Neural cell (in vitro differentiated cells): ENCODE data around the gene LDB2. TPM values are rescaled to one million over a fixed set of nuclear protein-coding genes. Genes with fewer than 3 reads are reported as not detected.

ENCODE experiments used
- H2AFZ ChIP-seq: fragments of 200-600, 300-800 bp; sonication (generic), shearing (Covaris generic); 2 replicates; pipeline ENCODE4 v1.6.0; 2014; ENCODE audit warnings: low read depth, mild to moderate bottlenecking, antibody characterized with exemption, low read length, moderate library complexity
- H3F3A ChIP-seq: fragments of 200-600 bp; shearing (Covaris generic); 2 replicates; pipeline ENCODE4 v1.6.1; 2016; ENCODE audit warnings: mild to moderate bottlenecking, moderate library complexity, mixed read lengths, antibody characterized with exemption, low read length; ENCODE audit not compliant: insufficient read depth, poor library complexity, severe bottlenecking
- H3K27ac ChIP-seq: fragments of 200-600, 300-800 bp; sonication (generic), shearing (Covaris generic); 2 replicates; pipeline ENCODE4 v1.5.1; 2014; ENCODE audit warnings: mild to moderate bottlenecking, low read length, moderate library complexity
- H3K27me3 ChIP-seq: fragments of 300-800, 200-600 bp; sonication (generic), shearing (Covaris generic); 2 replicates; pipeline ENCODE4 v1.6.0; 2014; ENCODE audit warnings: mild to moderate bottlenecking, low read depth, low read length, moderate library complexity; ENCODE audit not compliant: insufficient read depth
- H3K36me3 ChIP-seq: fragments of 300-800, 200-600 bp; sonication (generic), shearing (Covaris generic); 2 replicates; pipeline ENCODE4 v1.5.1; 2014; ENCODE audit warnings: mild to moderate bottlenecking, antibody characterized with exemption, low read length, moderate library complexity; ENCODE audit not compliant: insufficient read depth
- H3K4me2 ChIP-seq: fragments of 300-800, 200-600 bp; sonication (generic), shearing (Covaris generic); 2 replicates; pipeline ENCODE4 v1.6.0; 2014; ENCODE audit warnings: mild to moderate bottlenecking, low read length
- H3K4me3 ChIP-seq: fragments of 300-800, 200-600 bp; sonication (generic), shearing (Covaris generic); 2 replicates; pipeline ENCODE4 v1.5.1; 2014; ENCODE audit warnings: mild to moderate bottlenecking, low read length, moderate library complexity
- H3K79me2 ChIP-seq: fragments of 200-600 bp; shearing (Covaris generic); replicated peaks from 2 replicates; pipeline ENCODE4 v1.6.0; 2014; ENCODE audit warnings: mild to moderate bottlenecking, low read length, moderate library complexity; ENCODE audit not compliant: insufficient read depth
- H3K9ac ChIP-seq: fragments of 300-800, 200-600 bp; sonication (generic), shearing (Covaris generic); 2 replicates; pipeline ENCODE4 v1.6.1; 2016; ENCODE audit warnings: mild to moderate bottlenecking, low read length, mixed read lengths
- H3K9me2 ChIP-seq: fragments of 200-600 bp; shearing (Covaris generic); 2 replicates; pipeline ENCODE4 v1.6.1; 2016; ENCODE audit warnings: mild to moderate bottlenecking, low read length, mixed read lengths; ENCODE audit not compliant: insufficient read depth
- H3K9me3 ChIP-seq: fragments of 200-600, 300-800 bp; sonication (generic), shearing (Covaris generic); 2 replicates; pipeline ENCODE4 v1.6.1; 2016; ENCODE audit warnings: mild to moderate bottlenecking, mixed run types, low read length, moderate library complexity, mixed read lengths
- H4K20me1 ChIP-seq: fragments of 200-600 bp; shearing (Covaris generic); 2 replicates; pipeline ENCODE4 v1.6.1; 2016; ENCODE audit warnings: mild to moderate bottlenecking, mixed run types; ENCODE audit not compliant: insufficient read depth
- EP300 ChIP-seq: fragments of 450-650 bp; conservative IDR thresholded peaks from 2 replicates; pipeline ENCODE4 v1.6.1; 2014; ENCODE audit warnings: antibody characterized with exemption, mild to moderate bottlenecking, moderate library complexity; ENCODE audit not compliant: poor library complexity, severe bottlenecking
- EZH2 ChIP-seq: fragments of 200-600, 300-800 bp; shearing (Covaris generic), sonication (generic); IDR thresholded peaks from 2 replicates; pipeline ENCODE4 v1.6.1; 2014; ENCODE audit warnings: antibody characterized with exemption, low read length, borderline replicate concordance, mild to moderate bottlenecking; ENCODE audit not compliant: insufficient read depth, poor library complexity, severe bottlenecking
- MXI1 ChIP-seq: fragments of 450-650 bp; conservative IDR thresholded peaks from 2 replicates; pipeline ENCODE4 v1.6.1; 2014; ENCODE audit warnings: antibody characterized with exemption, mild to moderate bottlenecking; ENCODE audit not compliant: poor library complexity, severe bottlenecking
- POLR2AphosphoS5 ChIP-seq: IDR thresholded peaks from 2 replicates; pipeline ENCODE4 v1.6.1; 2012
- RAD21 ChIP-seq: fragments of 450-650 bp; conservative IDR thresholded peaks from 2 replicates; pipeline ENCODE4 v1.6.1; 2014; ENCODE audit warnings: antibody characterized with exemption, mild to moderate bottlenecking, moderate library complexity
- SMC3 ChIP-seq: fragments of 450-650 bp; conservative IDR thresholded peaks from 2 replicates; pipeline ENCODE4 v1.6.1; 2014; ENCODE audit warnings: antibody characterized with exemption, mild to moderate bottlenecking, moderate library complexity; ENCODE audit not compliant: poor library complexity
- TAF1 ChIP-seq: IDR thresholded peaks from 2 replicates; pipeline ENCODE4 v1.6.1; 2012; ENCODE audit warnings: low read depth
- polyA plus RNA-seq: library from polyadenylated mRNA; depleted of rRNA; stranded (reverse); fragments of >200 nt; gene quantifications from 2 replicates; pipeline ENCODE4 v1.2.3, GENCODE V29; 2014
- TF ChIP-seq, protein P1 (sequence below): fragments of 450-650 bp; IDR thresholded peaks from 2 replicates; pipeline ENCODE4 v1.5.1; 2014; ENCODE audit warnings: antibody characterized with exemption, mild to moderate bottlenecking, moderate library complexity; ENCODE audit not compliant: poor library complexity, severe bottlenecking
- TF ChIP-seq, protein P2 (sequence below): IDR thresholded peaks from 2 replicates; pipeline ENCODE4 v1.6.1; 2012; ENCODE audit warnings: borderline replicate concordance

The LDB2 gene
- polyA plus RNA-seq, 1 donor from 2014 or later, result 58.9 TPM

- H3K9me2 ChIP-seq, result no peaks in the 10 kb centered on the region
- no peaks in the 10 kb centered on the region for H3K36me3 ChIP-seq
- no peak overlapping the region for H3K9ac ChIP-seq
- no peak for TF ChIP-seq POLR2AphosphoS5
- no peak overlapping the region for H3K4me3 ChIP-seq
- H3K79me2 ChIP-seq, result no peaks in the 10 kb centered on the region
- no peak overlapping the region for H2AFZ ChIP-seq
- H3K9me3 ChIP-seq, result no peaks in the 10 kb centered on the region
- no peaks in the 10 kb centered on the region for H3K27me3 ChIP-seq
- H3K4me2 ChIP-seq, result no peak overlapping the region
- H3K27ac ChIP-seq, result no peak overlapping the region
- no peaks in the 10 kb centered on the region for H4K20me1 ChIP-seq
- no peaks in the 10 kb centered on the region for H3F3A ChIP-seq
Measured at GRCh38 chr4:16606691-16607090, 291.8 kb downstream of the LDB2 start.

DNA sequence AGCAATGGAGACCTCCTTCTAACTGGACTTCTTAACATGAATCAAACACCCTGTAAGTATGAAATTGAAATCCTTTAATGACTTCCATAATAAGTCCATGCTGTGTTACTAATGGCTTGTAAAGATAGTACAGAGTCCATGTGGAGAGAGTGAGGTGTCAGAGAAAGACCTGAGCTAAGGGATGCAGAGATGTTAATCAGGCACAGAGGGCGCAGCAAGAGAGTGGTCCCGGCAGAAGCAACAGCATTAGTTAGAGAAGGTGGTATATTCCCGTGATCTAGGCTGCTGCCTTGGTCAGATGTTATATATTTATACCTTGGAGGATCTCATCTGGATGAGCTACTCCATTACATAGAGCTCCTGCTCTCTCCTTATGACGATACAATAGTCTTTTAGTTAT, 295.3 kb downstream of the LDB2 start:
- no peaks in the 10 kb centered on the region for H4K20me1 ChIP-seq
- H2AFZ ChIP-seq, result no peak overlapping the region
- no peak for TF ChIP-seq TAF1
- no peak for TF ChIP-seq MXI1
- TF ChIP-seq EP300, result no peak
- TF ChIP-seq EZH2, result no peak
- TF ChIP-seq, protein P1, sequence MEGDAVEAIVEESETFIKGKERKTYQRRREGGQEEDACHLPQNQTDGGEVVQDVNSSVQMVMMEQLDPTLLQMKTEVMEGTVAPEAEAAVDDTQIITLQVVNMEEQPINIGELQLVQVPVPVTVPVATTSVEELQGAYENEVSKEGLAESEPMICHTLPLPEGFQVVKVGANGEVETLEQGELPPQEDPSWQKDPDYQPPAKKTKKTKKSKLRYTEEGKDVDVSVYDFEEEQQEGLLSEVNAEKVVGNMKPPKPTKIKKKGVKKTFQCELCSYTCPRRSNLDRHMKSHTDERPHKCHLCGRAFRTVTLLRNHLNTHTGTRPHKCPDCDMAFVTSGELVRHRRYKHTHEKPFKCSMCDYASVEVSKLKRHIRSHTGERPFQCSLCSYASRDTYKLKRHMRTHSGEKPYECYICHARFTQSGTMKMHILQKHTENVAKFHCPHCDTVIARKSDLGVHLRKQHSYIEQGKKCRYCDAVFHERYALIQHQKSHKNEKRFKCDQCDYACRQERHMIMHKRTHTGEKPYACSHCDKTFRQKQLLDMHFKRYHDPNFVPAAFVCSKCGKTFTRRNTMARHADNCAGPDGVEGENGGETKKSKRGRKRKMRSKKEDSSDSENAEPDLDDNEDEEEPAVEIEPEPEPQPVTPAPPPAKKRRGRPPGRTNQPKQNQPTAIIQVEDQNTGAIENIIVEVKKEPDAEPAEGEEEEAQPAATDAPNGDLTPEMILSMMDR, result no peak
- TF ChIP-seq POLR2AphosphoS5, result no peak
- TF ChIP-seq, protein P2, sequence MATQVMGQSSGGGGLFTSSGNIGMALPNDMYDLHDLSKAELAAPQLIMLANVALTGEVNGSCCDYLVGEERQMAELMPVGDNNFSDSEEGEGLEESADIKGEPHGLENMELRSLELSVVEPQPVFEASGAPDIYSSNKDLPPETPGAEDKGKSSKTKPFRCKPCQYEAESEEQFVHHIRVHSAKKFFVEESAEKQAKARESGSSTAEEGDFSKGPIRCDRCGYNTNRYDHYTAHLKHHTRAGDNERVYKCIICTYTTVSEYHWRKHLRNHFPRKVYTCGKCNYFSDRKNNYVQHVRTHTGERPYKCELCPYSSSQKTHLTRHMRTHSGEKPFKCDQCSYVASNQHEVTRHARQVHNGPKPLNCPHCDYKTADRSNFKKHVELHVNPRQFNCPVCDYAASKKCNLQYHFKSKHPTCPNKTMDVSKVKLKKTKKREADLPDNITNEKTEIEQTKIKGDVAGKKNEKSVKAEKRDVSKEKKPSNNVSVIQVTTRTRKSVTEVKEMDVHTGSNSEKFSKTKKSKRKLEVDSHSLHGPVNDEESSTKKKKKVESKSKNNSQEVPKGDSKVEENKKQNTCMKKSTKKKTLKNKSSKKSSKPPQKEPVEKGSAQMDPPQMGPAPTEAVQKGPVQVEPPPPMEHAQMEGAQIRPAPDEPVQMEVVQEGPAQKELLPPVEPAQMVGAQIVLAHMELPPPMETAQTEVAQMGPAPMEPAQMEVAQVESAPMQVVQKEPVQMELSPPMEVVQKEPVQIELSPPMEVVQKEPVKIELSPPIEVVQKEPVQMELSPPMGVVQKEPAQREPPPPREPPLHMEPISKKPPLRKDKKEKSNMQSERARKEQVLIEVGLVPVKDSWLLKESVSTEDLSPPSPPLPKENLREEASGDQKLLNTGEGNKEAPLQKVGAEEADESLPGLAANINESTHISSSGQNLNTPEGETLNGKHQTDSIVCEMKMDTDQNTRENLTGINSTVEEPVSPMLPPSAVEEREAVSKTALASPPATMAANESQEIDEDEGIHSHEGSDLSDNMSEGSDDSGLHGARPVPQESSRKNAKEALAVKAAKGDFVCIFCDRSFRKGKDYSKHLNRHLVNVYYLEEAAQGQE, result no peak
- no peak for TF ChIP-seq SMC3
- TF ChIP-seq RAD21, result no peak
- no peaks in the 10 kb centered on the region for H3K9me3 ChIP-seq
- H3K27ac ChIP-seq, result no peak overlapping the region
- no peaks in the 10 kb centered on the region for H3K27me3 ChIP-seq
- H3K9me2 ChIP-seq, result no peaks in the 10 kb centered on the region
- no peaks in the 10 kb centered on the region for H3K79me2 ChIP-seq
- no peak overlapping the region for H3K4me3 ChIP-seq
- H3K9ac ChIP-seq, result no peak overlapping the region
- H3K4me2 ChIP-seq, result no peak overlapping the region
- H3K36me3 ChIP-seq, result no peaks in the 10 kb centered on the region
- no peaks in the 10 kb centered on the region for H3F3A ChIP-seq

GRCh38 chr4:16598597-16599206, 299.7 kb downstream of the LDB2 start:
- Histone ChIP-seq H4K20me1 (no peaks in the 10 kb centered on the region), H3K27me3 (no peaks in the 10 kb centered on the region), H2AFZ (no peak overlapping the region), H3K4me3 (no peak overlapping the region), H3F3A (no peaks in the 10 kb centered on the region), H3K9ac (no peak overlapping the region), H3K27ac (peak overlapping the region; percentile 63), H3K4me2 (no peak overlapping the region), H3K9me3 (no peaks in the 10 kb centered on the region), H3K36me3 (no peaks in the 10 kb centered on the region), H3K9me2 (no peaks in the 10 kb centered on the region), H3K79me2 (no peaks in the 10 kb centered on the region)
- TF ChIP-seq MXI1 (no peak), POLR2AphosphoS5 (no peak), EP300 (no peak), RAD21 (no peak), TAF1 (no peak), EZH2 (no peak), SMC3 (no peak)
- TF ChIP-seq, protein P1, result no peak
- TF ChIP-seq, protein P2, result no peak
